ENCODE results near the gene MCC.

MCC gene

DNA sequence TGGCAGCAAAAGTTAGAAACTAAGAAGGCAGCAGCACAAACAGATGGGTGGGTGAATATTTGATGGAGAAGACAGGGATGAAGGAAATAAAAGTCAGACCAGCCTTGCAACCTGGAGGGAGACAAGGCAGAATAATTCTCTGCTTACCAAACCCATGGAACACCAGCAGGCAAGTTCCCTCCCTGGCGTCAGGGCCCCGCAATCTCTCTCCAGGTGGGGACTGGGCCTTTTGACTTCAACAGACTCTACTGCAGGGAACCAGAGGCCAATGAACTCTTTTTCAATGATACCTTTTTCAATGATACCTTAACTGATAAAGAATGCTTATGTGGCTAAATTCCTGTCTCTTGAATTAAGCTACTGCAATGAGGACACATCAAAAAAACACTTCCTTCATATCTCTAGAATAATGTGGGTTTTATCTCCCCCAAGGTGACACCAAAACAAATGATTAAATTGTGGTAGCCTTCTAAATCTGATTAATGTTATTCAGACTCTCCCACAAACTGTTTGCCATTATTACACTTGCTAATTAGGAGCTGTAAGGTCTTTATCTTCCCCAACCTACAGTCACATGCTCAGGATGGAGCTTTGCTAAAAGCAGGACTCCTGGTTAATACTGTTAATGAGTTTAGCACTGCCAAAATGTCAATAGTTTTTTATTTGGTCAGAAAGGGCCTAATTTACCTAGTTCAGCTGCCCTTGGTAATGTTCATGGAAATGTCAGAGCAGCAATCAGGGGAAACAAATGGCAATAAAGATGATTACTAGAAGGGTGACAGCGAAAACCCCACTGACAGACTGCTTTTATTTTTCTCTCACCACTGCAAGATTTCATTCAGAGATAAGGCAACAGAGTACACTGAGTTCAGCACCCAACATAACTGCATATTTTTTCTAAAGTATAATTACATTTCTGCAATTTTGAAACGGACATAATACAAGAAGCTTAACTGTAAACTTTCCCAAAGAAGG is 218.9 kb downstream of the MCC start:
- no peaks in the 10 kb centered on the region for H3K9me3 ChIP-seq (ENCODE audit: severe bottlenecking)
- H3K36me3 ChIP-seq: peaks cover 33% of the 10 kb centered on the region
- peak; percentile 24 for DNase-seq
- no peaks in the 10 kb centered on the region for H3K27me3 ChIP-seq (ENCODE audit: insufficient read depth, low read depth, severe bottlenecking)
- H3K4me3 ChIP-seq (ENCODE audit: low read depth, low read length): no peak overlapping the region
- TF ChIP-seq, protein P1, sequence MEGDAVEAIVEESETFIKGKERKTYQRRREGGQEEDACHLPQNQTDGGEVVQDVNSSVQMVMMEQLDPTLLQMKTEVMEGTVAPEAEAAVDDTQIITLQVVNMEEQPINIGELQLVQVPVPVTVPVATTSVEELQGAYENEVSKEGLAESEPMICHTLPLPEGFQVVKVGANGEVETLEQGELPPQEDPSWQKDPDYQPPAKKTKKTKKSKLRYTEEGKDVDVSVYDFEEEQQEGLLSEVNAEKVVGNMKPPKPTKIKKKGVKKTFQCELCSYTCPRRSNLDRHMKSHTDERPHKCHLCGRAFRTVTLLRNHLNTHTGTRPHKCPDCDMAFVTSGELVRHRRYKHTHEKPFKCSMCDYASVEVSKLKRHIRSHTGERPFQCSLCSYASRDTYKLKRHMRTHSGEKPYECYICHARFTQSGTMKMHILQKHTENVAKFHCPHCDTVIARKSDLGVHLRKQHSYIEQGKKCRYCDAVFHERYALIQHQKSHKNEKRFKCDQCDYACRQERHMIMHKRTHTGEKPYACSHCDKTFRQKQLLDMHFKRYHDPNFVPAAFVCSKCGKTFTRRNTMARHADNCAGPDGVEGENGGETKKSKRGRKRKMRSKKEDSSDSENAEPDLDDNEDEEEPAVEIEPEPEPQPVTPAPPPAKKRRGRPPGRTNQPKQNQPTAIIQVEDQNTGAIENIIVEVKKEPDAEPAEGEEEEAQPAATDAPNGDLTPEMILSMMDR (IDR thresholded peaks at IDR 0.05; ENCODE audit: low read depth, low read length): no peak
- peak overlapping the region; percentile 52 for H3K27ac ChIP-seq

DNA sequence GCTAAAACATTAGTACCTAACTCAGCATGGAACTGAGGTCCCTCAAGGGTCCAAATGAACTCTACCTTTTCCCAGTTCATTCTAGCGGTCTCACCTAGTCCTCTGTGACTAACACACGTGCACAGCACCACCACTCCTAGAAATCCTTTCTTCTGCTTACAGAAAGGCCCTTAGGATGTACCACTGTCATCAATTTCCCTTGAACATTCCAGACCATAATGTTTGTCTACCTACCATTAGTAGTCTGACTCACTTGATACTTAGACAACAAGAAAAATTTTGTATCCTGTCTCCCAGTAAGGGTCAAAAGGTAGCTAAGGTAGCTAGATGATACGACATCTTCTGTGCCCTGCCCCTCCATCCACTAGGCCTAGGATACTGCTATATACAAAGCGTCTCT is 220.0 kb downstream of the MCC start:
- Histone ChIP-seq H3K4me3 (ENCODE audit: low read depth, low read length) (no peak overlapping the region), H3K27me3 (ENCODE audit: insufficient read depth, low read depth, severe bottlenecking) (no peaks in the 10 kb centered on the region), H3K27ac (no peak overlapping the region), H3K9me3 (ENCODE audit: severe bottlenecking) (no peaks in the 10 kb centered on the region), H3K36me3 (peaks cover 32% of the 10 kb centered on the region)
- TF ChIP-seq, protein P1 (IDR thresholded peaks at IDR 0.05; ENCODE audit: low read depth, low read length): no peak
- no peak for DNase-seq

DNA sequence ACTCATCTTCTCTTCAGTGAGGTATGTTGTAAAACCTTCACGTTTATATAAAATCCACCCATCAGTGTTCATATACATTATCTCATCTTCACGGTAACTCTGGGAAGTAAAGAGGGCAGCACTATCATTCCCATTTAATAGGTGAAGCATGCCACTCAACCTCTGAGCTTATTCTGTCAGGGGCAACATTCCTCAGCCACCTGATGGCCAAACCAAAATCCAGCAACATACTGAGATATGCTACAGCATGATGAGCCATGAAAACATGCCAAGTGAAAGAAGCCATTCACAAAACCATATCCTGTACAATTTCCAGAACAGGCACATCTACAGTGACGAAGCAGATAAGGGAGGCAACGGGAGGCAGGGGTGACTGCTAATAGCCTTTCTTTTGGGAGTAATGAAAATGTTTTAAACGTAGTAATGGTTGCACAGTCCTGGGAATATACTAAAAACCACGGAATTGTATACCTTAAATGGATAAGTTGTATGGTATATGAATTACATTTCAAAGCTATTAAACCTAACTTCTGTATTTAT is 220.8 kb downstream of the MCC start:
- Histone ChIP-seq H3K27me3 (ENCODE audit: insufficient read depth, low read depth, severe bottlenecking) (no peaks in the 10 kb centered on the region), H3K36me3 (peaks cover 33% of the 10 kb centered on the region), H3K9me3 (ENCODE audit: severe bottlenecking) (no peaks in the 10 kb centered on the region), H3K4me3 (ENCODE audit: low read depth, low read length) (no peak overlapping the region), H3K27ac (no peak overlapping the region)
- TF ChIP-seq, protein P1 (IDR thresholded peaks at IDR 0.05; ENCODE audit: low read depth, low read length): no peak
- no peak for DNase-seq

DNA sequence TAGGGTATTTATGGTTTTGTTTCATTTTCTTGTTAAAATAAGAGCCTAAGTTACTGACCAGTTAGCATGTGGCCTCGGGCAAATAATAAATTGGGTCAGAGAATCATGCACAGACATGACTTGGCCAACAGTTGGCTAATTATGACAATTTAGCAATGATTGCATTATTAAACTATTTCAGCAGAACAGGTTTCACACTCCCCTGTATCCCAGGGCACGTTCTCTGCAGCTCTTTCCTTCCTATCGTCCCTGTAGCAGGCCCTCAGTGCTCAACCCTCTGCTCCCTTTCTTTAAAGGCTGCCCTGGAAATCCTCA is 221.4 kb downstream of the MCC start:
- H3K4me3 ChIP-seq (ENCODE audit: low read depth, low read length): no peak overlapping the region
- no peak for DNase-seq
- H3K36me3 ChIP-seq: peaks cover 31% of the 10 kb centered on the region
- no peaks in the 10 kb centered on the region for H3K27me3 ChIP-seq (ENCODE audit: insufficient read depth, low read depth, severe bottlenecking)
- TF ChIP-seq, protein P1 (IDR thresholded peaks at IDR 0.05; ENCODE audit: low read depth, low read length): no peak
- H3K9me3 ChIP-seq (ENCODE audit: severe bottlenecking): no peaks in the 10 kb centered on the region
- peak overlapping the region; percentile 9; the same call in 1 of the 2 replicates for H3K27ac ChIP-seq

DNA sequence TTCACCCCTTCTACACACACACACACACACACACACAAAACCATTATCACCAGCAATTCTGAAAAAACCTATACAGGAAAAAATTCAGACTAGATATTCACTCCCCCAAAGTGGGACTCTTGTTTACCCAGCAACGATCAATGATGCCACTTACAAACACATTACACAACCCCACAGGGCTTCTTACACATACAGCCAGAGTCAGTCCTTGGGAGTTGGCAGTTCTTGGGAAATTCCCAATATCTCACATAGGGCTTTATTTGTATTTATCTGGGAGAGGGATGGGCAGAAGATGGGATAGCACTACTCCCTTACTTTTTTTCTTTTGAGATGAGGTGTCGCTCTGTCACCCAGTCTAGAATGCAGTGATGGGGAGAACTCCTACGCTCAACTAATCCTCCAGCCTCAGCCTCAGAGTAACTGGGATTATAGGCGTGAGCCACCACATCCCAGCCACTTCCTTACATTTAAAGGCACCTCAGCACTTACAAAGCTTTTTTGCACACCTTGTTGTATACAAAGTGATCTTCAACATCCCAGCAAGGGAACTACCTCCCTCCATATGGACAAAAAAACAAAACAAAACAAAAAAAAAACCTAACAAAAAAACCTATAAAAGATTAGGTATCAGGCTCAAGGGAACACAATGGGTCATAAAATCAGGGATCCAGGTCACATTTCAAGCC is 221.9 kb downstream of the MCC start:
- DNase-seq: peak; percentile 19
- no peaks in the 10 kb centered on the region for H3K9me3 ChIP-seq (ENCODE audit: severe bottlenecking)
- peaks cover 26% of the 10 kb centered on the region for H3K36me3 ChIP-seq
- no peak overlapping the region; the same call in 1 of the 2 replicates for H3K27ac ChIP-seq
- TF ChIP-seq, protein P1 (IDR thresholded peaks at IDR 0.05; ENCODE audit: low read depth, low read length): no peak
- H3K27me3 ChIP-seq (ENCODE audit: insufficient read depth, low read depth, severe bottlenecking): no peaks in the 10 kb centered on the region
- no peak overlapping the region for H3K4me3 ChIP-seq (ENCODE audit: low read depth, low read length)
